Keratinocyte (primary cell): ENCODE measurements around the gene GFPT2. TPM values are rescaled to one million over a fixed set of nuclear protein-coding genes. Genes with fewer than 3 reads are reported as not detected.

ENCODE experiments used
- DNase-seq: peaks from one replicate; pipeline ENCODE4 v3.0.0-alpha.2; 2011; ENCODE audit warnings: low read depth, missing footprints, low spot score
- FAIRE-seq: peaks from 2 replicates; lab custom pipeline; 2011; peaks lifted over from hg19 to GRCh38; lab: Jason Lieb, UNC
- H2AFZ ChIP-seq: 2 replicates; pipeline ENCODE4 v1.6.0; 2012; ENCODE audit warnings: low read length, control low read depth, inconsistent platforms; ENCODE audit not compliant: control insufficient read depth
- H3K27ac ChIP-seq: 2 replicates; pipeline ENCODE4 v1.5.1; 2011; ENCODE audit warnings: low read length; ENCODE audit not compliant: control insufficient read depth, insufficient read depth
- H3K27me3 ChIP-seq: 3 replicates; pipeline ENCODE4 v1.6.0; 2011; ENCODE audit warnings: low read length; ENCODE audit not compliant: control insufficient read depth, insufficient read depth; ENCODE audit errors: extremely low read depth
- H3K36me3 ChIP-seq, 2 experiments: 2 replicates in 1 of 2; 3 replicates in 1 of 2; pipeline ENCODE4 v1.5.1; 2011; ENCODE audit warnings: low read length in 2 of 2, mild to moderate bottlenecking in 1 of 2; ENCODE audit not compliant: control insufficient read depth in 2 of 2, insufficient read depth in 2 of 2; ENCODE audit errors: extremely low read depth in 1 of 2
- H3K4me1 ChIP-seq: 3 replicates; pipeline ENCODE4 v1.5.1; 2011; ENCODE audit warnings: low read length; ENCODE audit not compliant: control insufficient read depth, insufficient read depth; ENCODE audit errors: extremely low read depth
- H3K4me2 ChIP-seq: 3 replicates; pipeline ENCODE4 v1.6.0; 2011; ENCODE audit warnings: low read depth, low read length; ENCODE audit not compliant: control insufficient read depth, insufficient read depth; ENCODE audit errors: extremely low read depth
- H3K4me3 ChIP-seq, 3 experiments: fragments of 200-600 bp in 1 of 3; sonication (generic) in 1 of 3; 2 replicates in 2 of 3; 3 replicates in 1 of 3; pipeline ENCODE4 v1.5.1; 2011 to 2016; ENCODE audit warnings: low read length in 3 of 3, mild to moderate bottlenecking in 3 of 3, control low read depth in 2 of 3, inconsistent platforms in 1 of 3, low read depth in 1 of 3, mixed read lengths in 1 of 3, mixed run types in 1 of 3, moderate library complexity in 1 of 3; ENCODE audit not compliant: control insufficient read depth in 2 of 3, insufficient read depth in 2 of 3; ENCODE audit errors: extremely low read depth in 1 of 3
- H3K79me2 ChIP-seq: 2 replicates; pipeline ENCODE4 v1.6.0; 2012; ENCODE audit warnings: low read length; ENCODE audit not compliant: control insufficient read depth, insufficient read depth
- H3K9ac ChIP-seq: 3 replicates; pipeline ENCODE4 v1.6.0; 2011; ENCODE audit warnings: low read length; ENCODE audit not compliant: control insufficient read depth, insufficient read depth; ENCODE audit errors: extremely low read depth
- H3K9me1 ChIP-seq: 3 replicates; pipeline ENCODE4 v1.6.0; 2011; ENCODE audit warnings: low read length; ENCODE audit not compliant: control insufficient read depth, insufficient read depth; ENCODE audit errors: extremely low read depth
- H3K9me3 ChIP-seq: 2 replicates; pipeline ENCODE4 v1.5.1; 2012; ENCODE audit warnings: low read depth, low read length; ENCODE audit not compliant: control insufficient read depth
- H4K20me1 ChIP-seq: 3 replicates; pipeline ENCODE4 v1.6.0; 2011; ENCODE audit warnings: low read length; ENCODE audit not compliant: control insufficient read depth, insufficient read depth; ENCODE audit errors: extremely low read depth
- CTCF ChIP-seq, 3 experiments: IDR thresholded peaks in 1 of 3; conservative IDR thresholded peaks in 1 of 3; optimal IDR thresholded peaks in 1 of 3; 2 replicates in 2 of 3; 3 replicates in 1 of 3; pipeline versions ENCODE3 to v1.5.1; 2011; ENCODE audit warnings: low read length in 3 of 3, mild to moderate bottlenecking in 3 of 3, moderate library complexity in 2 of 3, control low read depth in 1 of 3, inconsistent platforms in 1 of 3; ENCODE audit not compliant: insufficient read depth in 2 of 3; ENCODE audit errors: extremely low read depth in 1 of 3
- EZH2 ChIP-seq: IDR thresholded peaks from one replicate; pipeline ENCODE4 v1.6.1; 2012; ENCODE audit warnings: inconsistent platforms, mild to moderate bottlenecking, low read length, moderate library complexity
- dilution Hi-C: fragments of 300-500 bp; cut with MboI; formaldehyde crosslinking; loops from one replicate; pipeline ENCODE4 v1.7.0; 2020; ENCODE audit warnings: low sequenced_read_pairs; ENCODE audit not compliant: extremely low pct_ligation_motif_present
- polyA plus RNA-seq, 5 experiments: library from polyadenylated mRNA; depleted of rRNA in 3 of 5; stranded (reverse) in 3 of 5; stranded (forward) in 1 of 5; unstranded in 1 of 5; fragments of >200 nt; gene quantifications; 1 replicate in 1 of 5; 2 replicates in 3 of 5; 3 replicates in 1 of 5; pipeline versions ENCODE4 v1.2.1 to v1.2.3, GENCODE V29; 2011 to 2012; ENCODE audit warnings: missing spikeins in 2 of 5, low read depth in 1 of 5, low replicate concordance in 1 of 5

Gene GFPT2
- polyA plus RNA-seq, 1 donor (not counting 4 experiments of a cell fraction or from before 2014, with no cell fraction given) = not detected

- DNase-seq (no peak), FAIRE-seq (no peak)
- Histone ChIP-seq H2AFZ (no peak overlapping the region), H3K4me1 (no peaks in the 10 kb centered on the region), H3K27ac (no peak overlapping the region), H3K9me1 (no peaks in the 10 kb centered on the region), H3K79me2 (no peaks in the 10 kb centered on the region), H3K27me3 (no peaks in the 10 kb centered on the region), H3K9me3 (no peaks in the 10 kb centered on the region), H3K36me3 (no peaks in the 10 kb centered on the region), H3K4me3 (no peak overlapping the region), H3K4me2 (no peak overlapping the region), H3K9ac (no peak overlapping the region), H4K20me1 (no peaks in the 10 kb centered on the region)
- dilution Hi-C loops = no loop called here
- TF ChIP-seq CTCF (optimal IDR thresholded peaks at IDR 0.05 in 1 of 3, IDR thresholded peaks at IDR 0.05 in 1 of 3, conservative IDR thresholded peaks at IDR 0.05 in 1 of 3; ENCODE audit: extremely low read depth in 1 of 3, insufficient read depth in 2 of 3, low read length in 3 of 3) (no peak), EZH2 (no peak)
These were observed 14.2 kb upstream of the GFPT2 start for GRCh38 chr5:180367300-180367699.

GRCh38 chr5:180366326-180366725 lies 13.2 kb upstream of the GFPT2 start:
- H3K9me1 ChIP-seq = no peaks in the 10 kb centered on the region
- TF ChIP-seq EZH2 = no peak
- TF ChIP-seq CTCF (optimal IDR thresholded peaks at IDR 0.05 in 1 of 3, IDR thresholded peaks at IDR 0.05 in 1 of 3, conservative IDR thresholded peaks at IDR 0.05 in 1 of 3; ENCODE audit: extremely low read depth in 1 of 3, insufficient read depth in 2 of 3, low read length in 3 of 3) = no peak
- H3K27me3 ChIP-seq = no peaks in the 10 kb centered on the region
- no peak overlapping the region for H3K27ac ChIP-seq
- no peak overlapping the region for H3K4me3 ChIP-seq
- no peaks in the 10 kb centered on the region for H4K20me1 ChIP-seq
- H3K9me3 ChIP-seq = no peaks in the 10 kb centered on the region
- DNase-seq (no peak), FAIRE-seq (no peak)
- no peak overlapping the region for H2AFZ ChIP-seq
- H3K4me1 ChIP-seq = no peaks in the 10 kb centered on the region
- no peak overlapping the region for H3K4me2 ChIP-seq
- no peak overlapping the region for H3K9ac ChIP-seq
- H3K36me3 ChIP-seq = no peaks in the 10 kb centered on the region
- H3K79me2 ChIP-seq = no peaks in the 10 kb centered on the region
- dilution Hi-C loops = no loop called here
